ENCODE results near the gene ELF1.
"Not testable (repeated sequence)": the region's sequence is repeated elsewhere in the genome, so short reads cannot be mapped to it uniquely, and the experiment has no call there.

ELF1 gene

DNA sequence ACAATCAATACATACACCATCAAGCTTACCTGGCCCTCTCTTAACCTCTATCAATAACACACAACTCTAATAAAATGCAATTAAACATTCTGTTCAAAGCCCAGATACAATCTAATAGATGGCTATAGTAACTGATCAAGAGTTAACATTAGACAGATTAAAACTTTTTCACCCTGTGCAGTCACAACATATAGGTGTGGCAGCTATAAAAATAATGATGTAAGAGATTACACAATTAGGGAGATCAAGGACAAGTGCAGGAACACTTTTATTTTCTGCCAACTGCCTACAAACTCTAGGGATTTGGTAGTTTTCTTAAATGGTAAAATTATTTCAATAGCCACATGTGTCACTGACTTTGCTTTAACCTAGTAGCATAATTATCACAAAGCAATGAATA is 104.3 kb downstream of the ELF1 start:
- not testable (repeated sequence) for H3K9me3 ChIP-seq (ENCODE audit: control insufficient read depth, low read length); H3K4me3 ChIP-seq (ENCODE audit: extremely low read depth, insufficient read depth, low read length, poor library complexity, severe bottlenecking); H3K27ac ChIP-seq (ENCODE audit: low read depth, low read length, severe bottlenecking); H3K36me3 ChIP-seq (ENCODE audit: control insufficient read depth, insufficient read depth, low read length); H3K4me1 ChIP-seq (ENCODE audit: control insufficient read depth, insufficient read depth, low read length, poor library complexity, severe bottlenecking)

DNA sequence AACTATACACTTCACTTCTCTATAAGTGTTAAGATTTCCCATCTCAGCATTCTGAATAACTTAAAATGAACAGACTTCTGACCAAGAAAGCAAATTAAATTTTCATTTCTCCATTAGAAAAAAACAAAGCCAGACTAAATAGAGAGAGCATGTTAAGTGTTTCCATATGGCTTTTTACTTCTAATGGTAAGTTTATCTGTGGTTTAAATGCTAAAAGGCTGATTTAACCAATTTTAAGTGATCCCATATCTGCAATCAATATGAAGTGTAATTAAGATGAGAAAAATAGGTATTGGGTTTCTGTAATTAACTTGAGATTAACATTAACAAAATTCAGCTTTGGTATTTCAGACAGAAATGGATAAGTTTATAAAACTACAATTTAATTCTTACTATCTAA is 107.8 kb downstream of the ELF1 start:
- H3K9me3 ChIP-seq (ENCODE audit: control insufficient read depth, low read length) = no peaks in the 10 kb centered on the region
- H3K4me1 ChIP-seq (ENCODE audit: control insufficient read depth, insufficient read depth, low read length, poor library complexity, severe bottlenecking) = no peaks in the 10 kb centered on the region
- no peak overlapping the region for H3K4me3 ChIP-seq (ENCODE audit: extremely low read depth, insufficient read depth, low read length, poor library complexity, severe bottlenecking)
- H3K27ac ChIP-seq (ENCODE audit: low read depth, low read length, severe bottlenecking) = no peak overlapping the region
- H3K36me3 ChIP-seq (ENCODE audit: control insufficient read depth, insufficient read depth, low read length) = no peaks in the 10 kb centered on the region

DNA sequence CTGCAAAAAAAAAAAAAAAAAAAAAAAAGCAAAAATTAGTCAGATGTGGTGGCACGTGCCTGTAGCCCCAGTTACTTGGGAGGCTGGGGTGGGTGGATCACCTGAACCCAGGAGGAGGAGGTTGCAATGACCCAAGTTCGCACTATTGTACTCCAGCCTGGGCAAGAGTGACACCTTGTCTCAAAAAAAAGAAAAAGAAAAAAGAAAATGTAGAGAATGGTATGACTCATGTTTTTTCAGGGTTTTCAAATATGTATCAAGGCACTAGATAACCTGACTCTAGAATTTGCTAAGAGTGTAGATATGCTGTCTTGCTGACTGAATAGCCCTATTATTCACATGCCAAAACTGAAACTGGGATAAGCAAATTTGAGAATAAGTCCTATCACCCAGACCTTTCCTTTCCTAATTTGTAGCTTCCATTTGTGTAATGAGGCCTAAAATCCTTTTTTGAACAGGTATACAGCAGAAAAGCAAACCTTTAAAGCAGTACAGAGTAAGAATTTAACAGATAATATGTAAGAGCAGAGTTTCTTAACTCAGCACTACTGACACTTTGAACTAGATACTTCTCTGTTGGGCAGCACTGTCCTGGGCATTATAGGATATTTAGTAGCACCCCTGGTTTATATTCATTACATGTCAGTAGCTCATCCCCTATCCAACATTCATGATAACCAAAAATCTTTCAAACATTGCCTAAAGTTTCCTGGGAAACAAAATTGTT is 108.6 kb downstream of the ELF1 start:
- Histone ChIP-seq H3K27ac (ENCODE audit: low read depth, low read length, severe bottlenecking) (no peak overlapping the region), H3K9me3 (ENCODE audit: control insufficient read depth, low read length) (no peaks in the 10 kb centered on the region), H3K4me3 (ENCODE audit: extremely low read depth, insufficient read depth, low read length, poor library complexity, severe bottlenecking) (no peak overlapping the region), H3K4me1 (ENCODE audit: control insufficient read depth, insufficient read depth, low read length, poor library complexity, severe bottlenecking) (no peaks in the 10 kb centered on the region), H3K36me3 (ENCODE audit: control insufficient read depth, insufficient read depth, low read length) (no peaks in the 10 kb centered on the region)
- 67 to 100% methylated on average over 1 of the region's 2 CpGs for WGBS, 2 experiments (ENCODE audit: insufficient coverage in 2 of 2)

GRCh38 chr13:40909541-40910200 is 109.4 kb downstream of the ELF1 start:
- WGBS, 2 experiments (ENCODE audit: insufficient coverage in 2 of 2) = 97 to 100% methylated on average over 2 to 4 of the region's 4 CpGs
- not testable (repeated sequence) for H3K9me3 ChIP-seq (ENCODE audit: control insufficient read depth, low read length); H3K4me1 ChIP-seq (ENCODE audit: control insufficient read depth, insufficient read depth, low read length, poor library complexity, severe bottlenecking); H3K4me3 ChIP-seq (ENCODE audit: extremely low read depth, insufficient read depth, low read length, poor library complexity, severe bottlenecking); H3K27ac ChIP-seq (ENCODE audit: low read depth, low read length, severe bottlenecking); H3K36me3 ChIP-seq (ENCODE audit: control insufficient read depth, insufficient read depth, low read length)

- Histone ChIP-seq H3K36me3 (ENCODE audit: control insufficient read depth, insufficient read depth, low read length) (no peaks in the 10 kb centered on the region), H3K4me3 (ENCODE audit: extremely low read depth, insufficient read depth, low read length, poor library complexity, severe bottlenecking) (no peak overlapping the region), H3K4me1 (ENCODE audit: control insufficient read depth, insufficient read depth, low read length, poor library complexity, severe bottlenecking) (no peaks in the 10 kb centered on the region), H3K9me3 (ENCODE audit: control insufficient read depth, low read length) (no peaks in the 10 kb centered on the region), H3K27ac (ENCODE audit: low read depth, low read length, severe bottlenecking) (no peak overlapping the region)
- WGBS, 2 experiments (ENCODE audit: insufficient coverage in 2 of 2) = no CpG with 5 or more reads among the region's 1 CpG
Measured at GRCh38 chr13:40908546-40908945, 110.6 kb downstream of the ELF1 start.

- not testable (repeated sequence) for H3K27ac ChIP-seq (ENCODE audit: low read depth, low read length, severe bottlenecking); H3K9me3 ChIP-seq (ENCODE audit: control insufficient read depth, low read length); H3K36me3 ChIP-seq (ENCODE audit: control insufficient read depth, insufficient read depth, low read length); H3K4me3 ChIP-seq (ENCODE audit: extremely low read depth, insufficient read depth, low read length, poor library complexity, severe bottlenecking); H3K4me1 ChIP-seq (ENCODE audit: control insufficient read depth, insufficient read depth, low read length, poor library complexity, severe bottlenecking)
- 94% methylated on average over 10 to 14 of the region's 31 CpGs for WGBS, 2 experiments (ENCODE audit: insufficient coverage in 2 of 2)
Measured at GRCh38 chr13:40901032-40901431, 118.1 kb downstream of the ELF1 start.

DNA sequence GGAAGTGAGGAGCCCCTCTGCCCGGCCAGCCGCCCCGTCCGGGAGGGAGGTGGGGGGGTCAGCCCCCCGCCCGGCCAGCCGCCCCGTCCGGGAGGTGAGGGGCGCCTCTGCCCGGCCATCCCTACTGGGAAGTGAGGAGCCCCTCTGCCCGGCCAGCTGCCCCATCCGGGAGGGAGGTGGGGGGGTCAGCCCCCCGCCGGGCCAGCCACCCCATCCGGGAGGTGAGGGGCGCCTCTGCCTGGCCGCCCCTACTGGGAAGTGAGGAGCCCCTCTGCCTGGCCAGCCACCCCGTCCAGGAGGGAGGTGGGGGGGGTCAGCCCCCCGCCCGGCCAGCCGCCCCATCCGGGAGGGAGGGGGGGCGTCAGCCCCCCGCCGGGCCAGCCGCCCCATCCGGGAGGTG is 118.5 kb downstream of the ELF1 start:
- not testable (repeated sequence) for H3K9me3 ChIP-seq (ENCODE audit: control insufficient read depth, low read length); H3K36me3 ChIP-seq (ENCODE audit: control insufficient read depth, insufficient read depth, low read length); H3K4me1 ChIP-seq (ENCODE audit: control insufficient read depth, insufficient read depth, low read length, poor library complexity, severe bottlenecking); H3K4me3 ChIP-seq (ENCODE audit: extremely low read depth, insufficient read depth, low read length, poor library complexity, severe bottlenecking); H3K27ac ChIP-seq (ENCODE audit: low read depth, low read length, severe bottlenecking)
- WGBS, 2 experiments (ENCODE audit: insufficient coverage in 2 of 2) = no CpG with 5 or more reads among the region's 28 CpGs

GRCh38 chr13:40897053-40897452 is 122.1 kb downstream of the ELF1 start:
- H3K4me3 ChIP-seq (ENCODE audit: extremely low read depth, insufficient read depth, low read length, poor library complexity, severe bottlenecking) = no peak overlapping the region
- H3K36me3 ChIP-seq (ENCODE audit: control insufficient read depth, insufficient read depth, low read length) = no peaks in the 10 kb centered on the region
- no peaks in the 10 kb centered on the region for H3K4me1 ChIP-seq (ENCODE audit: control insufficient read depth, insufficient read depth, low read length, poor library complexity, severe bottlenecking)
- no peak overlapping the region for H3K27ac ChIP-seq (ENCODE audit: low read depth, low read length, severe bottlenecking)
- H3K9me3 ChIP-seq (ENCODE audit: control insufficient read depth, low read length) = no peaks in the 10 kb centered on the region

- H3K4me3 ChIP-seq (ENCODE audit: extremely low read depth, insufficient read depth, low read length, poor library complexity, severe bottlenecking) = no peak overlapping the region
- WGBS, 2 experiments (ENCODE audit: insufficient coverage in 2 of 2) = 69% methylated on average over 3 of the region's 5 CpGs; no CpG with 5 or more reads in 1 of the 2 experiments
- no peaks in the 10 kb centered on the region for H3K4me1 ChIP-seq (ENCODE audit: control insufficient read depth, insufficient read depth, low read length, poor library complexity, severe bottlenecking)
- H3K9me3 ChIP-seq (ENCODE audit: control insufficient read depth, low read length) = no peaks in the 10 kb centered on the region
- H3K36me3 ChIP-seq (ENCODE audit: control insufficient read depth, insufficient read depth, low read length) = no peaks in the 10 kb centered on the region
- no peak overlapping the region for H3K27ac ChIP-seq (ENCODE audit: low read depth, low read length, severe bottlenecking)
Measured at GRCh38 chr13:40895227-40896184, 123.6 kb downstream of the ELF1 start.

GRCh38 chr13:40893573-40893972 is 125.5 kb downstream of the ELF1 start:
- not testable (repeated sequence) for H3K4me3 ChIP-seq (ENCODE audit: extremely low read depth, insufficient read depth, low read length, poor library complexity, severe bottlenecking); H3K27ac ChIP-seq (ENCODE audit: low read depth, low read length, severe bottlenecking); H3K4me1 ChIP-seq (ENCODE audit: control insufficient read depth, insufficient read depth, low read length, poor library complexity, severe bottlenecking); H3K9me3 ChIP-seq (ENCODE audit: control insufficient read depth, low read length); H3K36me3 ChIP-seq (ENCODE audit: control insufficient read depth, insufficient read depth, low read length)
- 73 to 83% methylated on average over 2 of the region's 3 CpGs for WGBS, 2 experiments (ENCODE audit: insufficient coverage in 2 of 2)

DNA sequence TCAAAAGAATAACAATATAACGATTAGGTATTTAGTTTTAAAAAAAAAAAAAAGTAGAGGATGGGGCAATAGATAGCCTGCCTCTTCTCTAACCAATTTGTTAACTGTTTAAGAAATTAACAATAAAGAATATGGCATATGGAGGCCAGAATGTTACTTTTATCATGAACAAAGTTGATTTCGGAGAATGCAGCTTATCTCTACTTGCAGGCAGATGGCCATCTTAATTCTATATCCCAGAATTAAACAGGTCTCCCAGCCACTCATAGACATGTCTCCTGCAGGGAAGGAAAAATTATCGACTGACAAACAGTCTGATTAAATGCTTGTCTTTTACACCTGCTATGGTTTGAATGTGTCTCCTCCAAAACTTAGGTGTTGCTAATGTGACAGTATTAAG is 133.1 kb downstream of the ELF1 start:
- no peaks in the 10 kb centered on the region for H3K4me1 ChIP-seq (ENCODE audit: control insufficient read depth, insufficient read depth, low read length, poor library complexity, severe bottlenecking)
- 71 to 100% methylated on average over 1 of the region's 3 CpGs for WGBS, 2 experiments (ENCODE audit: insufficient coverage in 2 of 2)
- H3K4me3 ChIP-seq (ENCODE audit: extremely low read depth, insufficient read depth, low read length, poor library complexity, severe bottlenecking) = no peak overlapping the region
- no peak overlapping the region for H3K27ac ChIP-seq (ENCODE audit: low read depth, low read length, severe bottlenecking)
- no peaks in the 10 kb centered on the region for H3K9me3 ChIP-seq (ENCODE audit: control insufficient read depth, low read length)
- no peaks in the 10 kb centered on the region for H3K36me3 ChIP-seq (ENCODE audit: control insufficient read depth, insufficient read depth, low read length)

Data from mesodermal cell (in vitro differentiated cells).